GM10266 (cell line): ENCODE data around the gene LRCH4.

Experiments used
- DNase-seq: peaks from one replicate; pipeline ENCODE4 v3.0.0; 2012; ENCODE audit errors: extremely low spot score
- TF ChIP-seq, protein P1 (sequence below): IDR thresholded peaks from 2 replicates; pipeline ENCODE4 v1.5.1; 2012; ENCODE audit warnings: mild to moderate bottlenecking, low read depth; ENCODE audit not compliant: control insufficient read depth, insufficient read depth; ENCODE audit errors: missing control alignments

Gene LRCH4

DNA sequence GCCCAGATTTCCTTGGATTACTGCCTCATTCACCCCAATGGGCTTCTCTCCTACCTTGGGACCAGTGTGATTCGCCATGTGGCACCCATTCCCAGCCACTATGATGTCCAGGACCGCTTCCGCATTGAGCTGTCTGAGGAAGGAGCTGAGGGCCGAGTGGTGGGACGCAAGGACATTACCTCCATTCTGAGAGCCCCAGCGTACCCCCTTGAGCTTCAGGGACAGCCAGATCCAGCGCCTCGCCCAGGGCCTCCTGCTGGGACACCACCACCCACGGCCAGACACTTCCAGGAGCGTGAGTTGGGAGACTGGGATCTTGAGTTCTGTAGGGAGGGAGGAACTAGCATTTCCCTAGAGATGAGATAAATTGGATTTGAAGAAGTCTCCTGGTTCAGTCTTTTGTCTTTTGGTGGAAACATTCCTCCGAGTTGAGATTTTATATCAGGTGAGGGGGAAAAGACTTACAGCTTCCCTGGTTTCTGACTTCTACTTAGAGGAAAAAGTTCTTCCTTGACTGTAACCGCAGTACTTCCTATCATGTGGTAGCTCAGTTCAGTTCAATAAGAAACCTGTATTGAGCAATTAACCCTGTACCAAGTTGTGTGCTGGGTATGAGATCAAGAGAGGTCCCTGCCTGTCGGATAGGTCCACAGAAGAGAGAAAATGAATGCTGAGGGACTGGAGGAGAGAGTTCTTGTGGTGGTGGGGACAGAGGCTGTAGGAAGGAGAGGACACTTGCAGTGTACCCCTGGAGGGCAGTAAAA is 27.7 kb upstream of the LRCH4 start:
- DNase-seq, result no peak
- TF ChIP-seq, protein P1, sequence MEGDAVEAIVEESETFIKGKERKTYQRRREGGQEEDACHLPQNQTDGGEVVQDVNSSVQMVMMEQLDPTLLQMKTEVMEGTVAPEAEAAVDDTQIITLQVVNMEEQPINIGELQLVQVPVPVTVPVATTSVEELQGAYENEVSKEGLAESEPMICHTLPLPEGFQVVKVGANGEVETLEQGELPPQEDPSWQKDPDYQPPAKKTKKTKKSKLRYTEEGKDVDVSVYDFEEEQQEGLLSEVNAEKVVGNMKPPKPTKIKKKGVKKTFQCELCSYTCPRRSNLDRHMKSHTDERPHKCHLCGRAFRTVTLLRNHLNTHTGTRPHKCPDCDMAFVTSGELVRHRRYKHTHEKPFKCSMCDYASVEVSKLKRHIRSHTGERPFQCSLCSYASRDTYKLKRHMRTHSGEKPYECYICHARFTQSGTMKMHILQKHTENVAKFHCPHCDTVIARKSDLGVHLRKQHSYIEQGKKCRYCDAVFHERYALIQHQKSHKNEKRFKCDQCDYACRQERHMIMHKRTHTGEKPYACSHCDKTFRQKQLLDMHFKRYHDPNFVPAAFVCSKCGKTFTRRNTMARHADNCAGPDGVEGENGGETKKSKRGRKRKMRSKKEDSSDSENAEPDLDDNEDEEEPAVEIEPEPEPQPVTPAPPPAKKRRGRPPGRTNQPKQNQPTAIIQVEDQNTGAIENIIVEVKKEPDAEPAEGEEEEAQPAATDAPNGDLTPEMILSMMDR, result no peak

DNA sequence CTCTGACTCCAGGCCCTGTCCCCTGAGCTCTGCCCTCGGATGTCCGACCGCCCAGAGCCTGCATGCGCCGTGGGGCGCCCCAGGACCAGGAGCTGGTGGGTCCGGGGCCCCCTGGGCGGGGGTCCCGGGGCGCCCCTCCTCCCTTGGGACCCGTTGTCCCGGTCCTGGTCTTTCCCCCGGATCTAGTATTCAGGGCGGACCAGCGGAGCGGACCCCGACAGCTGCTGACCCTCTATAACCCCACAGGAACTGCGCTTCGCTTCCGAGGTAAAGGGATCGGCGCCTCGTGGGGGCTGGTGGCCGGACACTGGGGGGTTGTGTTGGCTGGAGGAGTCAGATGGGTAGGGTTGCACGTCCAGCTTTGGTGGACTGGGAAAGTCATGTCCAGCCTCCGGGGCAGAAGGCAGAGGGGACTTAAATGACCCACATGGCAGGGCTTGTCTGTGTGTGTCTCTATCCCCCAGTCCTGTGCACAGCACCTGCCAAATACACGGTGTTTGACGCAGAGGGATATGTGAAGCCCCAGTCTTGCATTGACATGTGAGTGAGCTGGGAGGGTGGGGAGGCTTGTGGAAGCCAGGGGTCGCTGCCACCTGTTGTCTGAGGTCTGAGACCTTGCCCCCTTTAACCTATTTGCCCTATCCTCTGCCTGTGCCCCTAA is 26.9 kb upstream of the LRCH4 start:
- DNase-seq, result no peak
- TF ChIP-seq, protein P1, result no peak

DNA sequence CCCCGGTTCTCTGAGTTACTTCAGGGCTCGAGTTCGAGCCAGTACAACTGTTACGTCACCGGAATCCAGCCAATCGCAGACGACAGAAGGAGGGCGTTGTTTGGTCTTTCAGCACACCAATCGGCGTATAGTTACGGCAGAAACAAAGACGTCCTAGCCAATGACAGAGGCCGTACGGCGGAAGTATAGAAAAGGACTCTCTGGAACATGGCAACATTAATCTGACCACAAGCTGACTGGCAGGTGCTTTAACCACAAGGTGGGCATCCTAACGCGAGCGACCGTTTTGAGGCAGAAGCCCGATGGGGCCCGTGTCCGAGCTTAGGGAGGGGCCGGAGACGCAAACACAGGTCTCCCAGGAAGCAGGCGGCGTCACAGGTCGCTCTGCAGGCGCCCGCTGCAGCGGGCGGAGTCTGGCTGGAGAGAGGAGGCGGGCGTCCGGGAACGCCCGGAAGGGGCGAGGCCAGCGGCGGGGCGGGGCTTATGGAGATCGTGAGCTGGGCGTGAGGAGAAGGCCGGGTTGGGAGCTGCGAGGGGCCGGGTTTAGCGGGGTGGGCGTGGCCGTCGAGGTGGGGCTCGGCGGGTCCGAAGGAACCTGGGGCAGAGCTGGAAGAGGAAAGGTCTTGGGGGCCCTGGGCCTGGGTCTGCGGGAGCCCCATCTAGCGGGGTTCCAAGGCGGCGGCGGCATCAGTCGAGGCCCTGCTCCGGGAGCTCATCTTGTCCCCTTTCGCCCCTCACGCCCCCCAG is 26.2 kb upstream of the LRCH4 start, which contains the start of gene MOSPD3:
MOSPD3 (plus strand) TSS at position 558 of the 747 bp plus-strand sequence. CDS start 252 bp downstream, outside the sequence.
- DNase-seq, result peak; percentile 99
- TF ChIP-seq, protein P1, result no peak

DNA sequence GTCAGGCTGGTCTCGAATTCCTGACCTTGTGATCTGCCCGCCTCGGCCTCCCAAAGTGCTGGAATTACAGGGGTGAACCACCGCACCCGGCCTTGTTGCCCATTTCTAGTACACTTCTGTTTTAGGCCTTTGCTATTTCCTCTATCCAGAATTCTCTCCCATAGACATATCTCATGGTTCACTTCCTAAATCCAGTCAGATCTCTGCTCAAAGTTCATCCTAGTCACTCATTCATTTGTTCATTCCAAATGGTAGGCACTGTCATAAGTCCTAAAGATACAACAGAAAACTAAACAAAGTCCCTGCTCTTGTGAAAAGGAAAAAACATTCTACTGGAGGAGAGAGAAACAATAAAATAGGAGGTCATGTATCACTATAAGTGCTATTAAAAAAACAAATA is 24.0 kb upstream of the LRCH4 start:
- TF ChIP-seq, protein P1, result no peak
- DNase-seq, result no peak

DNA sequence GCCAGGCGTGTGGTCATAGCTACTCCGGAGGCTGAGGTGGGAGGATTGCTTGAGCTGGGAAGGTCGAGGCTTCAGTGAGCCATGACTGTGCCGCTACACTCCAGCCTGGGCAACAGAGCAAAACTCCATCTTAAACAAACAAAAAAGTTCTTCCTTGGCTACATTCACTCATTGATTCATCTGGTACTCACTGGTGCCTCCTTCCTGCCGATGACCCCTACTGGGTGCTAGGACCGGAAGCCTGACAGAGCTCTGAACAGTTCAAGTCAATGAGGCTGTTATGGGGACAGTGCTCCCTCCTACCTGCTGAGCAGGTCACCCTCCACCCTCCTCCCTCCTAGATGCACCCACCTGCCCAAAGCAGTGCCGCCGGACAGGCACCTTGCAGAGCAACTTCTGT is 21.2 kb upstream of the LRCH4 start:
- TF ChIP-seq, protein P1, result no peak

DNA sequence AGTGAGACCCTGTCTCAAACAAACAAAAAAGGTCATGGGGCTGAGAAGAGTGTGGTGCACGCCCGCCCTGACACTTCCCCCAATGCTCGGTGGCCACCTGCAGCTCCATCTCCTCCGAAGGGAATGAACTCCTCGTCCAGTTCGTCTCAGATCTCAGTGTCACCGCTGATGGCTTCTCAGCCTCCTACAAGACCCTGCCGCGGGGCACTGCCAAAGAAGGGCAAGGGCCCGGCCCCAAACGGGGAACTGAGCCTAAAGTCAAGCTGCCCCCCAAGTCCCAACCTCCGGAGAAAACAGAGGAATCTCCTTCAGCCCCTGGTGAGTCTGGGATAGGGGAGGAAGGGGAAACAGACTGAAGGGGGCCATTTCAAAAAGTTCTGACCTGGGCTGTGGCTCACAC is 20.4 kb upstream of the LRCH4 start:
- TF ChIP-seq, protein P1, result no peak
- no peak for DNase-seq

More for the DNA sequence above, 21.2 kb upstream of the LRCH4 start:
- no peak for DNase-seq
